ENCODE results near the gene KDM2A.
A peak's percentile ranks its signal among the peaks of the same experiment; 100 is the strongest.

GRCh38 chr11:67302571-67303131 lies 183.6 kb downstream of the KDM2A start:
- TF ChIP-seq, protein P1, sequence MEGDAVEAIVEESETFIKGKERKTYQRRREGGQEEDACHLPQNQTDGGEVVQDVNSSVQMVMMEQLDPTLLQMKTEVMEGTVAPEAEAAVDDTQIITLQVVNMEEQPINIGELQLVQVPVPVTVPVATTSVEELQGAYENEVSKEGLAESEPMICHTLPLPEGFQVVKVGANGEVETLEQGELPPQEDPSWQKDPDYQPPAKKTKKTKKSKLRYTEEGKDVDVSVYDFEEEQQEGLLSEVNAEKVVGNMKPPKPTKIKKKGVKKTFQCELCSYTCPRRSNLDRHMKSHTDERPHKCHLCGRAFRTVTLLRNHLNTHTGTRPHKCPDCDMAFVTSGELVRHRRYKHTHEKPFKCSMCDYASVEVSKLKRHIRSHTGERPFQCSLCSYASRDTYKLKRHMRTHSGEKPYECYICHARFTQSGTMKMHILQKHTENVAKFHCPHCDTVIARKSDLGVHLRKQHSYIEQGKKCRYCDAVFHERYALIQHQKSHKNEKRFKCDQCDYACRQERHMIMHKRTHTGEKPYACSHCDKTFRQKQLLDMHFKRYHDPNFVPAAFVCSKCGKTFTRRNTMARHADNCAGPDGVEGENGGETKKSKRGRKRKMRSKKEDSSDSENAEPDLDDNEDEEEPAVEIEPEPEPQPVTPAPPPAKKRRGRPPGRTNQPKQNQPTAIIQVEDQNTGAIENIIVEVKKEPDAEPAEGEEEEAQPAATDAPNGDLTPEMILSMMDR (IDR thresholded peaks at IDR 0.05; ENCODE audit: low read depth, low read length), result no peak
- TF ChIP-seq POLR2A (IDR thresholded peaks at IDR 0.05; ENCODE audit: extremely low read depth, insufficient read length), result peak; percentile 48

Data from NB4 (cell line).